ENCODE data around the gene CELF4. TPM values are rescaled to one million over a fixed set of nuclear protein-coding genes. Genes with fewer than 3 reads are reported as not detected.

Gene CELF4
- polyA plus RNA-seq, 5 donors: 7.1 to 8.8 (median 8.5) TPM

DNA sequence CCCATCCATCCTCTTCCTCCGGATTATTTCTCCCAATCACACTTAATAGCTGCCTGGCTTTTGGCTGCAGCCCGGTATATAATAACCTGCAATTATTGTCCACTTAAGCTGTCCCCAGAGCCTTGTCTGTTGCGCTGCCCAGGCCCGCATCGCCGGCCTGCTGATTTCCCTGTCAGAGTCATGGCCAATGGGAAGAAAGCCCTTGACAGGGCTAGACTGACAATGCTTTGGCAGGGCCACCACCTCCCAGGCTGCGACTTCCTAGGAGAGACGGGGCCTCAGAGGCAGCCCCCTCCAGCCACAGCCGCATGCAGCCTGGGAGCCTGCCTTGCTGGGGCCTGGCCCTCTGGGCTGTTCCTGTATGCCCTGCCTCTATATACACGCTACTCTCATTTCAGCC is 10.0 kb upstream of the CELF4 start:
- no peak for DNase-seq

DNA sequence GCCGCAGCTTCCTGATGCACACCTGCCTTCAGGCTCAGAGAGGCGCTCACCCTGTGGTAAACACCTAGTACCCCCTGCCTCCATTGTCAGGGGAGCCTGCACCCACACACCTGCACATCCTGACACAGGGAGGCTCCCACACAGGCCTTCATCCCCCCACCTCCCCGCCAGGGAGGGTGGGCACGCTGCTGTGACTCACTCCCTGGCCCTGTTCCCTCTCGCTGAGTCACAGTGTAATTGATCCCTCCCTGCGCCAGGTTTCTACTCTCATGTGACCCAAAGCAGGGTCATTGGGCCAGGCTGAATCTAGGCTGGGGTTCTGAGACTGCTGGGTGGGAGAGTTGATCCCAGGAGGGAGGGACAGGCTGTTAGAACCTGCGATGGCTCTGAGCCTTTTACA is 8.5 kb upstream of the CELF4 start:
- no peak for DNase-seq

DNA sequence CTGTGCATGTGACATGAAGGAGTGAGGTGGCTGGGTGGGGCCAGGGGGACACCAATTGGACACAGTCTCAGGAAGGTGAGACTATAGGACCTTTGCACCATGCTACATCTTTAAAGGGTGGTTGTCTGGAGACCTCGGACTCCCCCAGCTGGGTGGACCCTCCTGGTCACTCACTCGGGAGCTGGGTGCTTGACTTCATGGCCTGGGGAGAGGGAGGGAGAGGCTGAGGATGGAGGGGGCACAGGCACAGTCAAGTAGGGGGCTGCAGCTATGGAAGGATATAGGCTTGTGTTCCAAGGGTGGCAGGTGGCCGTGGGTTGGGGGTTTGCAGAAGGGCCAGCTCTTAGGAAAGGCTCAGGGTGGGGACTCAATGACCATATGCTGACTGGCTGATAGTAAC is 7.1 kb upstream of the CELF4 start:
- no peak for DNase-seq

DNA sequence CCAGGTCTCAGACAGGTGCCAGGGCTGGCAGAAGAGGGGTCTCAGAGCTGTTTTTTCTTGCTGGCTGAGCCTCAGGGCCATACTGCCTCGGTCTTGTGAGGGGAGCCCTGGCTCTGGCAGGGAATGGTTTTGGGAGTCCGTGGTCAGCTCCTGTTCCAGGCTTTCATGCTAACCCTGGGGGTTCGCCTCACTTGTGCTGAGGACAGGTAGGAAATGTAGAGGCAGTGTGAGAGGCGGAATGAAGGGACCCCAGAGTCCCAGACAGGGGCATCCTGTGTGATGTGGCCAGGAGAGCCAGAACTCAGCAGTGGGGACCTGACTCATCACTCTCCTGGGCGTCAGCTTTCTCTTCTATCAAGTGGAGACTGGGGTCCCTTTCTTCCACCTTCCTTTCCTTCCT is 5.7 kb upstream of the CELF4 start:
- no peak for DNase-seq

DNA sequence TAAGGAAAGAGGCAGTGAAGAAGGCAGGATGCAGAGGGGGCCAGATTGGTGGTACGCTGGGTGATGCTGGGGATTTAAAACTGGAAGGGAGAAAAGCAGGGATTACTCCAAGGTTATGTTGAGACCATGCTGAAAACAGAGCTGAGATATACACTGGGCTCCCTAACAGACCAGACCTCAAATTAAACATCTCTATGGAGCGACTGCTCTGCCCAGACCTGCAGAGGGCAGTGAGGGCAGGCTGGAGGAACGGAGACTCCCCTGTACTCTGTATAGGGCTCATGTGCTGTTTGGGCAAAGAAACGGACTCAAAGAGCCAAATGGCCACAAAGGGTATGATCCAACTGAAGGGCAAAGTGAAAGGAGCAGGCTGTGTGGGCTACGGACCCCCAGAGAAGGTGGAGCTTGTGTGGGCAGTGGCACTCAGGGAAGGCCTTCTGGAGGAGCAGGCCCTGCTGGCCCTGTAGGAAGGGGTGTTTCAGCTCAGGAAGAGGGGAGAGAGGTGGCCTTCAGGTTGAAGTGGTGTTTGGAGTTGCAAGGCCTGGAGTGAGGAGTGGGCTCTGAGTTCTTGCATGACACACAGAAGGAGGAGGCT is 4.8 kb upstream of the CELF4 start:
- DNase-seq: no peak

DNA sequence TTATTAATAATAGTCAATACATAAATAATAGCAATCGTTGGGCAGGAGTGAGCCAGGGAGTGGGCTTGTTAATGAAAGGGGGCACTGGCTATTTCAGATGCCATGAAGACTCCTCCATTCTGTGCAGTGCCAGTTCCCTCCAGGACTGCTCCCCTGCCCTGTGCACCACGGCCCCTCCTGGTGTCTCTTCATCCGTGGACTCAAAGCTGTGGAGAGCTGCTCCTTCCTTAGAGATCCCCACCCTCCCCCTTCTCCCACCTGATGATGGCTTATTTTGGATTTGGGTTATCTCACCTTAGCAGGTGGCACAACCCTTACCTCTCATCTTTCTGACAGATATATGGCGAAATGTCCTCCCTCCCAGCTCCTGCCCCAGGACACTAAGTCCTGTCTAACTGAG is 3.1 kb upstream of the CELF4 start:
- DNase-seq: no peak

DNA sequence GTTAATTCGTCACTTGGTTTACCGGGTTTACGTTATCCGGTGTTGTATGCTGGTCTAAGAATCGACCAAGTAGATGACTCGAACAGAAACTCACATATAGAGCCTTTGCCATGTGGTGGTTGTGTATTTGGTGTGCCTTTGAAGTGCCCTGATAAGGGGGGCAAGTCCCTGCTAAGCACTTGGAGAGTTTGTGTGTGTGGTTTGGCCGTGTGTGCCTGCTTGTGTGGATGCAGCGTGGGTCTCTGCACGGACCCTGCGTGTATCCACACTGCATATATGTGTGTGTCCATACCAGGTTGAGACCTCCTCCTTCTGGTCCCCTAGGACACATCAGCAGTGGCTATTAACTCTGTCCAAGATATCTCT is 2.4 kb upstream of the CELF4 start:
- no peak for DNase-seq

DNA sequence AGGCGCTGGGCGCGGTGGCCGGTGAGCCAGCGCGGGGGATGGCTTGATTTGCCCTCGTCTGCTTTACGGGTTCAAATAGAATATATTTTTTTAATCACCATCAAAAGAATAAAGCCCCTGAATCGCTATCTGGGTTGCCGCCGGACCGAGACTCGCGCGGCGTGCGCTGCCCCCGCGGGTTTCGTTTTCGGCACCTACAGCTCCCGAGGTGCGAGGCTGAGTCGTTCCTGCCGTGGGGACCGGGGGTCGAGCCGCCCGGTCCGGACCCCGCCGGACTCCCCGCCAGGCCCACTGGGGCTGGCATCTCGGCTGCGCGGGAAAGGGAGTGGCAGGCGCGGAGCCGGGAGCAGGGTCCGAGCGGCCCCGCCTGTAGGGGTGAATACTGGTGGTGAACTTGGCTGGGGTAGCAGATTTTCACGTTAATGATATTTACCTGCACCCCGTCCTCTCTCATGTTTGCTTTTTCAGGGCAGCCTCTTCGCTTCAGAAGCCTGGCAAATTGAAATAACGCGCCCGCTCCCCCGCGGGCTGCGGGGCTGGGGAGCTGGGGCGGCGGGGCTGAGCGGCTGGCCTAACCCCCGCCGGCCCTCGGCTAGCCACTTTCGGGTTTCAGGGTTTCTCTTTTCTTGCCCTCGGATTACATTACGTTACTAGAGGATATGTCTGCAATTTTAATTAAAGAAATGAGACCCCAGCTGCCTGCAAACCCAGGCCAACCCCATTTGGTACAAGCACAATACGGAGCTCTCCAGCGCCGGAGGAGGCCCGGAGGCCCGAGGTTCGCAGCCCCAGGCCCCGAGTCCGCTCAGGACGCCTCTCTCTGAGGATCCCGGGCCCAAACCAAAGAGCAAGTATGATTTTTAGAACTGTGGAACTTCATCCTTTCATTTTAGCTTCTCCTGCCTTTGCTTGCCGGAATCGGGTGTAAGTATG is 1.7 kb upstream of the CELF4 start:
- DNase-seq: no peak

DNA sequence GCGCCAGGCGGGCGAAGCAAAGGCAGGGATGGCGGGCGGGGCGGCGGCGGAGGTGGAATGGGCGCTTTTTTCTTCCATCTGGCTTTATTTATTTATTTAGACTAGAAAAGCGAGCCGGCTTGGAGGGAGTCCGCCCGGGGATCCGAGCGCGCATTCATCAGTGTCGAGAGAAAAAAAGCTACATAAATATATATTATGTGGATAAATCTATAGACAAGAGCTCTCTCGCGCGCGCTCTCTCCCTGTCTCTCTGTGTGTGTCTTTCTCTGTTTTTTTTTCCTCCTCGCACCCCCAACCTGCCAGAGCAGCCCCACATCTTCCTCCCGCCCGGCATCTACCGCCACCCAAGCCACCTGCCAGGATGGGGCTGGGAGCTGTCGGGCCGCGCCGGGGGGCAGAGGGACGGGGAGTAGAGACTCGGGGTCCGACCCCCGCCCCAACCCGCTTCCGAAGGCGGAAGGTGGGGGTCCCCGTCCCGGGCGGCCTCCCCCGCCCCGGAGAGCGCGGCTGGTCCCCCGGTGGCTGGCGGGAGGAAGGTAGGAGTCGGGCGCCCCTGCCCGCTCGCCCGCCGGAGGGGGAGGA is 972 bp upstream of the CELF4 start:
- no peak for DNase-seq

DNA sequence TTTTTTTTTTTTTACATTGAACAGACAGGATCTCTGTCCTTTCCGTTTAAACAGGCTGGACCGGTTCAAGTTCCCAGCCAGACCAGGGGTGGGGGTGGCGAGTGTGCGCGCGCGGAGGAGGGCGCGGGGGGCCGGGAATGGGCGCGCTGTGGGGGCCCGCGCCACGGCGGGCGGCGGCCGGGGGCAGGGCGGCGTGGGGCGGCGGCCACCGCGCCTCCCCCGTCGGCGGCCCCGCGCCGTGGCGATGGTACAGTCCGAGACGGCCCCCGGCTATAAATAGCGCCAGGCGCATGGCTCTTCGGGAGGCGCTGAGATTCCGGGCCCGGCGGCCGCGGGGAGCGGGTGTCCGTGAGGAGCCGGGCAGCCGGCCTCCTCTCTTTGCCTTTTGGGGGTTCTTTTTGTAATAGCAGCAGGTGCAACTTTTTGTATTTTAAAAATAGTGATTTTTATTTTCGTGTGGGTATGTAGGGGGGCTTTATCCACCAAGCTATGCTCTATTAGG is 430 bp upstream of the CELF4 start:
- DNase-seq: peak; percentile 56 to 73

DNA sequence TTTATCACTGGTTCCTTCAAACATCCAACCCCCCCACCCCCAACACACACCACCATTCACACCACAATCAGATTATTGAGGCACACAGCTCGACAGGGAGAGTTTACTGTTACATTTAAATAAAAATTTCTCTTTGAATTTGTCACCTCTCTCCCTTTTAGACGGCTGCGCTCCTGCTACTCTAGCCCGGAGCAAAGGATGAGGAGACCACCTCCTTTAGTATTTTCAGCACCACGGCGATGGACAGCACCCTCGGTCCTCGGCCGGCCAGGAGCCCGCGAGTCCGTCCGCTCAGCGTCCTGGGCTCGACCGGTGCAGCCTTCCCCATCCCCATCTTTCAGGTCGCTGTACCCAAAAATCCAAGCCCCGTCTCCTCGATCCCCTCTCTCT is 892 bp downstream of the CELF4 start:
- DNase-seq: peak; percentile 77 to 78

DNA sequence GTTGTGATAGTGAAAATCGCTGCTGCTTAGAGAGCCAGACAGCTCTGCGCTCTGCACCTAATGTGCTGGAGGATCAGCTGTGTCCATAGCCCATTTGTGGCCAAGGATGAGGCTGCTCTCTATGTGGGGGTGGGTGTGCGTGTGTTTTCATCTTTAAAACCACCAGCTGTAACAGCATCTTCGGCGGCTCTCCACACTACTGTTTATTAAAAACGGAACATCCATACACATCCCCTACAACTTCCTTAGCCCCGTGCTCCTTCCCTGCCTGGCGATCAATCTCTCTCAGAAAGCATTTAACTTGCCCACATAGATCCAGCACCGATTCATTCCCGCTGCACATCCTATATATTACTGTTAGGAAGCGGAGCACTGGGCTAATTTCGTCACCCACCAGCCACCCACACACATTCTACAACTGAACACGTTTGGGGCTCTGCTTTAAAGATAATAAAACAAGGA is 1.6 kb downstream of the CELF4 start:
- DNase-seq: no peak

DNA sequence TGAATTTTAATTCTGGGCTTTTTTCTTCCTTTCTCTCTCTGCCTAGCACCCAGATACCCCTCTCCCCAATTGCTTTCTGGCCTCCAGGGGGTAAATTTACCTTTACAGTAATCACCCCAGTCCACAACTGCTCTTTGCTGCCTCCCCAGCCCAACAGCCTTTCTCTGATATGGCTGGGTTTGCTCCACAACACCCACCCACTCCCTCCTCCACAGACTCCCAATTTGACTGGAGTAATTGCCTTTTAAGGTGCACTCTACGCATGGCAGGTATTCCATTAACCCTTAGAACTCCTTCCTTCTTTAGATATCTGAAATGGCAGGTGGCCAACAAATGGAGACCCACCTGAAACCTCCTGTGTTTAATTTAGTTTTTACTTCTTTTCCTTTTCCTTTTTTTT is 3.6 kb downstream of the CELF4 start:
- DNase-seq: no peak

DNA sequence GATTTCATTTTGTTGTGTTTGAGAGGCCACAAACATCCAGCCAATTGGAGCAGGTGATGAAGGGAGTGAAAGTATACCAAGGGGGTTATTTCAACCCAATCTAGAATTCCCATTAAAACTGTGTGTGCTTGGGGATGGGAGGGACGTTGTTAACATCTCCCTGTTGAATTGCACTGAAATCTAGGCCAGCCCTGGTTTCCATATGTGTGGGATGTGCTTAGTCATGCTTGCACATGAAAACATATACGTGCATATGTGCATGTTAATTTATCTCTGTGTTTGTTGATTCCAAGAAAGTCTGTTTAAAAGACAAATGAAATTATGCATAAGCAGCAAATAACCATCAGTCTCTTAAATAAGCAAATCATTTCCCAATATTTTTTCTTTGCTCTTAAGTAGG is 5.6 kb downstream of the CELF4 start:
- DNase-seq: no peak

DNA sequence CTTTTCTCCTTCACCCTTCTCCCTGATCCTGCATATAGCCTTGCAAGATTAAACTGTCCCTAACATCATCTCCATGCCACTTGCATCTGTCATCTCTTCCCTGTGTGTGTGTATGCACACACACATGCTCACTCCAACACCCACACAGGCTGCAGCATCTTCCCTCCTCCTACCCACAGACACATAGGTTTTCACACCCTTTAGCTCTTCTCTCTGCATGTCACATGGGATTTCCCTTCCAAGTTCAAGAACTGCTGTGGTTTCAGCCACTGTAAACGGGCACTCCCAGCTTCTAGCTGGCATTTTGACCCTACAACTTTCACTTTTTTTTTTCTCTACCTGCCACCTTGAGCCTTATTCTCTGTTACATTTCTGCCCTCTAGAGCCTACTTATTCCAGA is 6.4 kb downstream of the CELF4 start:
- no peak for DNase-seq

DNA sequence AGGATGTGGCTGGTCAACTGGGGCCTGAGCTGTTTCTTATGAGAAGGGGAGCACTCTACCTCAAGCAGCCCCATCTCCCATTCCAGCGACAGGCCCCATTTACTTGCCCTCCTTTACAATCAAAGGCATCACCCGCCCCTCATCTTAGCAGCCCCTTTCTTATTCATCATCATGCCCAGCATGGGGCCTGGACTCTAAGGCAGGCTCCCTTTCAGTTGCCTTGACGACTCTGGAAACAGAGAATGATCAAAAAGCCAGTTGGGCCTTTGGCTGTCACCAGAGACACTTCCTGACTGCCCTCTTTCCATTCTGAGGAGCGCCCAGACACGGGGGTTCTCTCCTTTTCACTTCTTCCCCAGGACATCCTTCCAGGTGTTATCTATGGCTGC is 11.2 kb downstream of the CELF4 start:
- no peak for DNase-seq

DNA sequence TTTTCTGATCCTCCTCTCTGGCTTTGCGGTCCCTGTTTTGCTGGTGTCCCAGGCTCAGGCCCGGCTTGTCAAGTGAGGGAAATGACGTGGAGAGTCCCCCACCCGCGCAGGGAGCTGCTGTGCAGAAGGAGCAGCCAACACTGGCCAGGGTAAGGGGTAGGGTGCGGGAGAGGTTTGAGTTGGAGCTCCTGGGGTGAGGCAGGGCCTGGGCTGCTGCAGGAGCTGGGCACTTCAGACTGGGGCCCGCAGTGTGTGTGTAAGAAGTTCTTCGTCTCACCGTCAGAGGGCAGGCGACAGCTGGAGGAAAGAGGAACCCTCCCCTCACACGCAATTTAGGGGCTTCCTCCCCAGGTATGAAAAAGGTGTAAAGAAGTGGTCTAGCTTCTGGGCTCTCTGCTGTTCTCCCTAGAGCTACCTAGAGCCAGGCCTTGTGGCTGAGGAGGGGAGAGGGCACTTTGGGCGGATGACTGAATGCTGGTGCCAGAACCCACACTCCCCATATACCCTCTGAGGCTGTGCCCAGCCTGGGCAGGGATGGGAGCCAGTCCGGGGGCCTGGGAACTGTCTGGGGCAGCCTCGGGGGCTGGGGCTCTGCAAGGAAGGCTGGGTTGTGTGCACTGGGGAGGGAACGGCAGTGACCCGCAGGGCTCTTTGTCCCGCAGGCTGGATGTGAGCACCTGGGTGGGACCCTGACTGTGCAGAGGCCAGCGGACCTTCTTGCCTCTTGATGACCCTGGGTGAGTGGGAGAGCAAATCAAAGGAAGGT is 11.8 kb downstream of the CELF4 start:
- DNase-seq: no peak

DNA sequence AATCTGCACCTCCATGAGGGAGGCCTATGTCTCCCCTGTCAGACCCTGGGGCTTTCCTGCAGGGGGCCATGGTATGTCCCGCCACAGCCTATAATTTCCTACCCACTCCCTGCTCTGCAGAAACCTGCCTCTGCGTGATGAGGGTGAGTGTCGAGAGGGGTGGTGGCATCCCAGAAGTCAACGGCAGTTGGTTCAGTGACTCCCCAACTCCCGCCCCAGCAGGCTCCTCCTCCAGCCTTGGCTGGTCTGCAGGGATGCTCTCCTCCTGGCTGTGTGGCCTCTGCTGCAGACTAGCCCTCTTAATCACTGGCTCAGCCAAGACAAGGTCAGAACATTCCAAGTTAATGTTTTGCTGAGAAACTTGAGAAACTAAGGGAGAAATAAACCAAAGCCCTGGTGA is 13.3 kb downstream of the CELF4 start:
- DNase-seq: no peak

DNA sequence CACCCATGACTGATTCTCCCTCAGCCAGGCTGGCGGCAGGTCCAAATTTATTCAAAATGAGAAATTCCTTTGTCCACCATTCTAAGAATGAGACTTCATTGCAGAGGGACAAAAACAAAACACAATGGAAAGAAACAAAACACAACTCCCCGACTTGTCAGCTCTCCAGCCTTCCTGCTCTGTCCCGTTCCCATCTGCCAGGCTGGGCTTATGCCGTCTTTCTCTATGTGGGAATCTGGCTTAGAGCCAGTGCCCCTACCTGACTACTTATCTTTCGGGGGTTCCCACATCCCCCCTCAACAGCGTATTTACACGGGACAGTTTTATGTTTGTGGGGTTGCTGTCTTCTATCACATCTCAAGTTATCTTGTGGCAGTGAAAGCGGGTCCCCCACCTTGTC is 13.8 kb downstream of the CELF4 start:
- no peak for DNase-seq

DNA sequence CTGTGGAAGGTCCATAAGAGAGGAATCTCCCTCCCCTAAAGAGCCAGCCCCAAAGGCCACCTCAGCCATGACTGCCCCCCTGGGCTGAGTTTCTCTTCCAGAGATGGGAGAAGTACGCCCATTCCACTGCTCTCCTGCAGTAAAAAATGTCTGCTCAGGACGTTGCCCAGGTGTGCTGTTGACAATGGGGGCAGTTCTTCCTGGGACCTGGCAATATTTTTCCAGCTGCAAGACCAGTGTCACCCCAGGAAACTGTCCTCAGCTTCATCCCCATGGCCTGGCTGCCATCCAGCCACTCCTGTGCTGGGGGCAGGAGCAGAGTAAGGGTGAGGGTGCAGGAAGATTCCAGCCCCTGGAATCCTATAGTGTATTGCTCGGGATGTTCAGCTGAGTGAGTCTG is 14.3 kb downstream of the CELF4 start:
- no peak for DNase-seq

DNA sequence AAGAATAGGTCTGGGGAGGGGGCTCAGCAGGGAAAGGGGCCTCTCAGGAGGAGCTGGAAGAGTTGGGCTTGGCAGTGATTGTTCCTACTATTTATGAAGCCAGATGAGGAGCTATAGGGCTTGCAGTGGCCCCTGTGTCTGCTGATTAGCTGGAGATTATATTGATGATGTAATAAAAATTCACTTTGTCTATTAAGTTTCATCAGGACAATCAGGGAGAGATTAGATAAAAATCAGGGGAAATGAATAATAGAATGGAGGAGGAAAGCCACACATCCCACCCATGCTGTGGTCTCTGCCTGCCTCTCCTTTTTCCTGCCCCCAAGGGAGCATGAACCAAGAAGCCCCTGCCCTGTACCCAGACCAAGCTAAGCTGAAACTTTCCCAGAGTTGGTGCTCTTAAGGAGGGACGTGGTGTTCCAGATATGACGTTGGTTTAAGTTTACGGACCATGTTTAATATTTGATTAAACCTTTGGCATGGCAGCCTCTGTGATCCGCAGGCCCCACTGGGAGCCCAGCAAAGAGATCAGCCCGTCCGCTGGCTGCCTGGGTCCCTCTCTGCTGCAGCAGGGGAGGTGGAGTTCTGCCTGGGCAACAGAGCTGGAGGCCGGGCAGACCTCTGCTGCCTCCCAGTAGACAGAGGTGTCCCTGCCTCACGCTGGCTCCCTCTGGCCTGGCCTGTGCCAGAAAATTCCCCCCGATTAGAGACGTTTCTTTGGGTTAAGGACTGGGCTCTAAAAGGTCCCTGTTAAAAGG is 15.3 kb downstream of the CELF4 start:
- DNase-seq: no peak
